Metanephros (tissue), 2 donors: ENCODE measurements around the gene ATP13A3. TPM values are rescaled to one million over a fixed set of nuclear protein-coding genes. Genes with fewer than 3 reads are reported as not detected.

Experiments used
- small RNA-seq: library from RNA; depleted of rRNA; stranded (forward); fragments of <200 nt; gene quantifications from one replicate; pipeline ENCODE3, GENCODE V24; 2014; ENCODE audit warnings: low replicate concordance
- total RNA-seq: library from RNA; depleted of rRNA; stranded (reverse); fragments of >200 nt; gene quantifications from one replicate; pipeline ENCODE4 v1.2.3, GENCODE V29; 2014

The ATP13A3 gene
- 102 TPM for total RNA-seq

GRCh38 chr3:194486540-194487288, at the start of gene ATP13A3:
Gene ATP13A3, minus strand, starts transcription at chr3:194487002. Its CDS starts 24,812 bp downstream, at chr3:194462190.

DNA sequence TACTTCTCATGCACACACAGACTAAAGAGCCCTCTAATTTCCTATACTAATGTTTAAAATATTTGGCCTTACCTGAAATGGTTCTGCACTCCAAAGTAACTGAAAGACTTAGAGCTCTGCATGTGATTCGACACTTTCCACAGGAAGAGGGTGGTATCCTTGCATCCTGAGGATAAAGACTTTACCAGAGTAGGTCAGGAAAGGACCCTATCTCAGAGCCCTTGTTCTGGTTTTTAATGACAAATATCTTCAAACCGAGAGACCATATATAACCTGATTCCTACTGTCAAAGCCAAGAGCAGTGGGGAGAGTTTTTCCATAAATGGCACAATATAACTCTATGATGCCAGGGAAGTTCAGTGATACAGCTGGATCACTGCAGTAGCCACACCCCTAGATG, 87.6 kb downstream of the ATP13A3 start, which contains the start of gene GP5:
Gene GP5, minus strand, starts transcription at position 101 of the 400 bp plus-strand sequence. CDS start 984 bp downstream, outside the sequence.

GRCh38 chr3:194369522-194370279, 117.1 kb downstream of the ATP13A3 start, which contains the start of gene LRRC15:
Gene LRRC15, minus strand, starts transcription at chr3:194369743. Its CDS starts 8,700 bp downstream, at chr3:194361043.

Small RNA genes within 50 kb of the gene (small RNA-seq; reads per million reads assigned to genes)
- gene AC108676.2 (not detected), gene RNU6-1101P (not detected)

Other genes starting within 250 kb of the ATP13A3 start
- 0.12 TPM for gene CPN2, start 135.7 kb downstream of the ATP13A3 start, total RNA-seq
- 0.06 TPM for gene LRRC15, start 117.3 kb downstream of the ATP13A3 start, total RNA-seq
- gene GP5, start 87.7 kb downstream of the ATP13A3 start, total RNA-seq: 1.6 TPM
- gene TMEM44, start 146.4 kb upstream of the ATP13A3 start, total RNA-seq: 14.4 TPM
- gene LSG1, start 185.2 kb upstream of the ATP13A3 start, total RNA-seq: 29.8 TPM
- 19.6 TPM for gene FAM43A, start 198.9 kb upstream of the ATP13A3 start, total RNA-seq